Mucosa of rectum (tissue), 2 donors: ENCODE measurements around the gene MBD4.
A peak's percentile ranks its signal among the peaks of the same experiment; 100 is the strongest.
"Not testable (repeated sequence)": the region's sequence is repeated elsewhere in the genome, so short reads cannot be mapped to it uniquely, and the experiment has no call there.

Experiments
- H3K27ac ChIP-seq, 2 donors: one replicate each; pipeline ENCODE4 v1.7.0; 2013; ENCODE audit warnings: inconsistent platforms in 2 of 2, low read depth in 2 of 2, low read length in 2 of 2
- H3K27me3 ChIP-seq, 2 donors: one replicate each; pipeline ENCODE4 v1.7.0; 2013; ENCODE audit warnings: low read length in 2 of 2; ENCODE audit not compliant: control insufficient read depth in 2 of 2, insufficient read depth in 2 of 2
- H3K36me3 ChIP-seq, 2 donors: one replicate each; pipeline ENCODE4 v1.7.0; 2013; ENCODE audit warnings: low read length in 2 of 2; ENCODE audit not compliant: control insufficient read depth in 2 of 2, insufficient read depth in 2 of 2
- H3K4me1 ChIP-seq, 2 donors: one replicate each; pipeline ENCODE4 v1.7.0; 2013; ENCODE audit warnings: low read length in 2 of 2, mild to moderate bottlenecking in 1 of 2; ENCODE audit not compliant: control insufficient read depth in 2 of 2, insufficient read depth in 2 of 2
- H3K4me3 ChIP-seq, 2 donors: one replicate each; pipeline ENCODE4 v1.7.0; 2013; ENCODE audit warnings: low read length in 2 of 2
- H3K9ac ChIP-seq, 2 donors: one replicate each; pipeline ENCODE4 v1.7.0; 2013; ENCODE audit warnings: low read length in 2 of 2, low read depth in 1 of 2, mild to moderate bottlenecking in 1 of 2
- H3K9me3 ChIP-seq, 2 donors: one replicate each; pipeline ENCODE4 v1.7.0; 2013; ENCODE audit warnings: low read length in 2 of 2; ENCODE audit not compliant: control insufficient read depth in 2 of 2
- donor health status: healthy.
- donor health status: Normal muscosa, but diverticular disease.

Gene MBD4

GRCh38 chr3:129388791-129389571, 50.8 kb downstream of the MBD4 start:
- Histone ChIP-seq H3K27ac (peak overlapping the region; percentile 34 to 61), H3K36me3 (peaks cover 27 to 43% of the 10 kb centered on the region in 2 donors)
- H3K4me3 ChIP-seq, H3K27me3 ChIP-seq, H3K4me1 ChIP-seq, H3K9ac ChIP-seq, H3K9me3 ChIP-seq: not testable (repeated sequence)

- Histone ChIP-seq H3K27me3 (no peaks in the 10 kb centered on the region), H3K36me3 (peaks cover 23 to 34% of the 10 kb centered on the region in 2 donors), H3K9ac (no peak overlapping the region), H3K4me1 (peaks cover 0 to 2% of the 10 kb centered on the region in 2 donors), H3K27ac (no peak overlapping the region), H3K4me3 (no peak overlapping the region), H3K9me3 (no peaks in the 10 kb centered on the region)
These were observed 52.3 kb downstream of the MBD4 start for GRCh38 chr3:129387487-129387886.

- Histone ChIP-seq H3K36me3 (peaks cover 20 to 32% of the 10 kb centered on the region in 2 donors), H3K27ac (no peak overlapping the region), H3K4me1 (peaks cover 0 to 2% of the 10 kb centered on the region in 2 donors), H3K9ac (no peak overlapping the region), H3K9me3 (no peaks in the 10 kb centered on the region), H3K27me3 (no peaks in the 10 kb centered on the region), H3K4me3 (no peak overlapping the region)
These were observed 52.8 kb downstream of the MBD4 start for GRCh38 chr3:129386984-129387383.

- not testable (repeated sequence) for H3K9me3 ChIP-seq, H3K4me3 ChIP-seq, H3K9ac ChIP-seq, H3K27me3 ChIP-seq, H3K4me1 ChIP-seq, H3K27ac ChIP-seq
- peaks cover 15 to 24% of the 10 kb centered on the region in 2 donors for H3K36me3 ChIP-seq
These were observed 54.2 kb downstream of the MBD4 start for GRCh38 chr3:129385507-129385906.

GRCh38 chr3:129384594-129385323, 55.0 kb downstream of the MBD4 start:
- Histone ChIP-seq H3K4me3 (no peak overlapping the region), H3K4me1 (peaks cover 0 to 2% of the 10 kb centered on the region in 2 donors), H3K27me3 (no peaks in the 10 kb centered on the region), H3K9ac (no peak overlapping the region), H3K36me3 (peaks cover 14 to 22% of the 10 kb centered on the region in 2 donors), H3K9me3 (no peaks in the 10 kb centered on the region), H3K27ac (no peak overlapping the region)

- not testable (repeated sequence) for H3K4me3 ChIP-seq, H3K9me3 ChIP-seq, H3K9ac ChIP-seq, H3K4me1 ChIP-seq, H3K27me3 ChIP-seq, H3K27ac ChIP-seq
- H3K36me3 ChIP-seq = peaks cover 7 to 16% of the 10 kb centered on the region in 2 donors
These were observed 55.6 kb downstream of the MBD4 start for GRCh38 chr3:129384103-129384502.

- no peak overlapping the region for H3K4me3 ChIP-seq
- H3K36me3 ChIP-seq = peaks cover 7 to 10% of the 10 kb centered on the region in 2 donors
- H3K4me1 ChIP-seq = no peaks in the 10 kb centered on the region
- H3K27me3 ChIP-seq = no peaks in the 10 kb centered on the region
- no peak overlapping the region for H3K27ac ChIP-seq
- H3K9me3 ChIP-seq = no peaks in the 10 kb centered on the region
- H3K9ac ChIP-seq = no peak overlapping the region
These were observed 56.4 kb downstream of the MBD4 start for GRCh38 chr3:129383292-129383860.

GRCh38 chr3:129382366-129382765, 57.4 kb downstream of the MBD4 start:
- Histone ChIP-seq H3K4me1 (no peaks in the 10 kb centered on the region), H3K27ac (no peak overlapping the region), H3K27me3 (no peaks in the 10 kb centered on the region), H3K4me3 (no peak overlapping the region), H3K9ac (no peak overlapping the region), H3K9me3 (no peaks in the 10 kb centered on the region), H3K36me3 (peaks cover 5 to 6% of the 10 kb centered on the region in 2 donors)
